ENCODE measurements around the gene ADSL. TPM values are rescaled to one million over a fixed set of nuclear protein-coding genes. Genes with fewer than 3 reads are reported as not detected.
A peak's percentile ranks its signal among the peaks of the same experiment; 100 is the strongest.

ADSL gene
- total and polyA plus RNA-seq, 9 of the 15 experiments (the other 6 are each of a cell fraction or from before 2014, with no cell fraction given), result 112 to 322 (median 146) TPM

- TF ChIP-seq ZBTB34 (CRISPR knock-in tag; IDR thresholded peaks at IDR 0.05) (no peak), ZEB2 (IDR thresholded peaks at IDR 0.05) (no peak), PCBP1 (IDR thresholded peaks at IDR 0.05; ENCODE audit: low read depth, low read length, poor library complexity, severe bottlenecking) (no peak), GATAD2A (IDR thresholded peaks at IDR 0.05) (no peak), NR2C2 (CRISPR knock-in tag; IDR thresholded peaks at IDR 0.05) (no peak), NR2C2 (tag; IDR thresholded peaks at IDR 0.05) (no peak), ZNF354B (CRISPR knock-in tag; IDR thresholded peaks at IDR 0.05) (no peak), ZNF274 (IDR thresholded peaks at IDR 0.05; ENCODE audit: borderline replicate concordance, low read depth, low read length) (no peak), POLR2H (tag; IDR thresholded peaks at IDR 0.05; ENCODE audit: low read depth) (no peak), ID3 (CRISPR knock-in tag; IDR thresholded peaks at IDR 0.05) (no peak), ID3 (tag; IDR thresholded peaks at IDR 0.05) (no peak), GABPB2 (CRISPR knock-in tag; conservative IDR thresholded peaks at IDR 0.05) (no peak), ZNF766 (CRISPR knock-in tag; conservative IDR thresholded peaks at IDR 0.05) (0 out of 2 replicates have a peak, but pooled peaks have one; percentile 59), SIRT6 (IDR thresholded peaks at IDR 0.05; ENCODE audit: low read depth, low read length) (no peak), SPI1 (IDR thresholded peaks at IDR 0.05; ENCODE audit: borderline replicate concordance, low read depth, low read length) (no peak), MYNN (IDR thresholded peaks at IDR 0.05) (peak; percentile 36; the same call in 1 of the 2 replicates), MYNN (CRISPR knock-in tag; IDR thresholded peaks at IDR 0.05) (no peak), ERF (CRISPR knock-in tag; IDR thresholded peaks at IDR 0.05) (no peak), POLR2G (IDR thresholded peaks at IDR 0.05; ENCODE audit: low read depth, low read length) (no peak), POLR2A (conservative IDR thresholded peaks at IDR 0.05) (no peak), ZNF24 (IDR thresholded peaks at IDR 0.05) (no peak), CEBPB (tag; IDR thresholded peaks at IDR 0.05) (no peak), SMAD4 (CRISPR knock-in tag; conservative IDR thresholded peaks at IDR 0.05) (peak; percentile 49; the same call in 1 of the 2 replicates), MNT (conservative IDR thresholded peaks at IDR 0.05) (0 out of 4 replicates have a peak, but pooled peaks of 1 of the 2 experiments have one; percentile 37), MXI1 (IDR thresholded peaks at IDR 0.05; ENCODE audit: low read depth, low read length) (no peak), KDM1A (IDR thresholded peaks at IDR 0.05) (peak; percentile 84 to 92), EP400 (IDR thresholded peaks at IDR 0.05) (no peak)
- TF ChIP-seq, protein P1, sequence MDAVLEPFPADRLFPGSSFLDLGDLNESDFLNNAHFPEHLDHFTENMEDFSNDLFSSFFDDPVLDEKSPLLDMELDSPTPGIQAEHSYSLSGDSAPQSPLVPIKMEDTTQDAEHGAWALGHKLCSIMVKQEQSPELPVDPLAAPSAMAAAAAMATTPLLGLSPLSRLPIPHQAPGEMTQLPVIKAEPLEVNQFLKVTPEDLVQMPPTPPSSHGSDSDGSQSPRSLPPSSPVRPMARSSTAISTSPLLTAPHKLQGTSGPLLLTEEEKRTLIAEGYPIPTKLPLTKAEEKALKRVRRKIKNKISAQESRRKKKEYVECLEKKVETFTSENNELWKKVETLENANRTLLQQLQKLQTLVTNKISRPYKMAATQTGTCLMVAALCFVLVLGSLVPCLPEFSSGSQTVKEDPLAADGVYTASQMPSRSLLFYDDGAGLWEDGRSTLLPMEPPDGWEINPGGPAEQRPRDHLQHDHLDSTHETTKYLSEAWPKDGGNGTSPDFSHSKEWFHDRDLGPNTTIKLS (IDR thresholded peaks at IDR 0.05; ENCODE audit: borderline replicate concordance, low read depth), result no peak
Measured at GRCh38 chr22:40322021-40322420, 24.3 kb upstream of the ADSL start (continued).

All from K562 (cell line).